GM21526 (cell line): ENCODE results near the gene EME2.
"Not testable (repeated sequence)": the region's sequence is repeated elsewhere in the genome, so short reads cannot be mapped to it uniquely, and the experiment has no call there.

Experiments used
- ATAC-seq: cut with Tn5 transposase; IDR thresholded peaks from one replicate; pipeline ENCODE4 v1.9.1; 2021; ENCODE audit warnings: moderate library complexity; ENCODE audit not compliant: unreplicated experiment, low FRiP score

EME2 gene

GRCh38 chr16:1790261-1790610 is 17.6 kb downstream of the EME2 start:
- no peak for ATAC-seq

GRCh38 chr16:1790611-1791255 is 18.1 kb downstream of the EME2 start:
- no peak for ATAC-seq

- no peak for ATAC-seq
Observed at GRCh38 chr16:1791256-1791942, 18.8 kb downstream of the EME2 start.

- ATAC-seq, result no peak
Observed at GRCh38 chr16:1791943-1792812, 19.6 kb downstream of the EME2 start.

GRCh38 chr16:1792836-1793577 is 20.4 kb downstream of the EME2 start:
- no peak for ATAC-seq

- no peak for ATAC-seq
Observed at GRCh38 chr16:1793578-1794220, 21.1 kb downstream of the EME2 start, which contains the start of gene IGFALS. Gene IGFALS, minus strand, starts transcription at chr16:1793705. Its CDS starts 53 bp downstream, at chr16:1793652.

GRCh38 chr16:1794221-1794871 is 21.7 kb downstream of the EME2 start:
- ATAC-seq, result no peak

GRCh38 chr16:1794908-1795666 is 22.5 kb downstream of the EME2 start:
- ATAC-seq, result no peak

GRCh38 chr16:1799263-1799662 is 26.7 kb downstream of the EME2 start:
- not testable (repeated sequence) for ATAC-seq

GRCh38 chr16:1800701-1801100 is 28.1 kb downstream of the EME2 start:
- no peak for ATAC-seq

GRCh38 chr16:1807626-1808025 is 35.0 kb downstream of the EME2 start:
- no peak for ATAC-seq

GRCh38 chr16:1808691-1809090 is 36.1 kb downstream of the EME2 start:
- no peak for ATAC-seq

GRCh38 chr16:1809281-1809801 is 36.7 kb downstream of the EME2 start:
- no peak for ATAC-seq

GRCh38 chr16:1810106-1810505 is 37.5 kb downstream of the EME2 start:
- no peak for ATAC-seq

GRCh38 chr16:1810536-1810935 is 37.9 kb downstream of the EME2 start:
- ATAC-seq, result no peak

GRCh38 chr16:1812732-1813163 is 40.1 kb downstream of the EME2 start:
- no peak for ATAC-seq

GRCh38 chr16:1815461-1815860 is 42.9 kb downstream of the EME2 start:
- ATAC-seq, result no peak

GRCh38 chr16:1816396-1817275 is 44.0 kb downstream of the EME2 start:
- no peak for ATAC-seq
